GM19023 (cell line): ENCODE measurements around the gene LEMD2.

Experiments used
- ATAC-seq: cut with Tn5 transposase; IDR thresholded peaks from one replicate; pipeline ENCODE4 v1.9.1; 2021; ENCODE audit warnings: mild to moderate bottlenecking, moderate library complexity; ENCODE audit not compliant: unreplicated experiment

LEMD2 gene

DNA sequence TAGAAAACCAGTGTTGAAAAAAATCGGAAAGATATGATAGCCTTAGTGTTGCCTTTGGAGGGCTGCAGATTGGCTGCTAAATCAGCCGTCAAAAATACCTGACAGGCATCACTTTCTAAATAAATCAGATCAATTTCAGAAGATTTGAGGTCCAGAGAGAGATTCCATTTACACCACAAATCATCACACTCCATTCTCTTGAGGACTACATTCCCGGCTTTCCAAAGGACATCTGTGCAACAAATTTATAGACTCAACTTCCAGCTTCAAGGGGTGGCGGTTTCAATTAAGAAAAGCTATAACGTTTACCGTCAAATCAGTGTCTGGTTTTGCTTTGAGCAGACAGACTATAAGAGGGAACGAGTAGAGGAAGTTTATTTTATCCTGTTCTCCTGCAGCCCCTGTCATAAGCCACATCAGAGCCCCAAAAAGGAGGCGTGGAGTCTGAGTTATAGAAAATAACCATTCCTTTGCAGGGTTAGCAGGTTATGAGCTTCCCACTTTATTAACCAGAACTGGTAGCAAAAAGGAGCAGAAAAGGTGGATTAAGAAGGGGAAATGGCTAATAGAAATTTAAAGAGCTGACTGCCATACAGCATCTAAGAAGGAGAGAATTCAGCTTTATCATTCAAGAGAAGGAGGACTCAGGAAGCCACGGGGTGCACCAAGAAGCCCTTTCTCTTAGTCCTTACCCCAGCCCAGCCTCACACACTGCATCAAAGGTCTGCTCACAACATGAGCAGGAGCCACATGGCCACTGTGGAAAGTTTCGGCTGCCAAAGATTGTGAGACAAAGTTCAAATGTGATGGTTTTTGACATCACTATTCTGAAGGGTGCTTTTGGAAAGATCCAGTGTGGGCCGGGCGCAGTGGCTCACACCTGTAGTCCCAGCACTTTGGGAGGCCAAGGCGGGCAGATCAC lies 64.6 kb downstream of the LEMD2 start:
- no peak for ATAC-seq

GRCh38 chr6:33723371-33724085 lies 65.4 kb downstream of the LEMD2 start:
- ATAC-seq, result no peak

- ATAC-seq, result no peak
Measured at GRCh38 chr6:33722103-33722623, 66.8 kb downstream of the LEMD2 start.

DNA sequence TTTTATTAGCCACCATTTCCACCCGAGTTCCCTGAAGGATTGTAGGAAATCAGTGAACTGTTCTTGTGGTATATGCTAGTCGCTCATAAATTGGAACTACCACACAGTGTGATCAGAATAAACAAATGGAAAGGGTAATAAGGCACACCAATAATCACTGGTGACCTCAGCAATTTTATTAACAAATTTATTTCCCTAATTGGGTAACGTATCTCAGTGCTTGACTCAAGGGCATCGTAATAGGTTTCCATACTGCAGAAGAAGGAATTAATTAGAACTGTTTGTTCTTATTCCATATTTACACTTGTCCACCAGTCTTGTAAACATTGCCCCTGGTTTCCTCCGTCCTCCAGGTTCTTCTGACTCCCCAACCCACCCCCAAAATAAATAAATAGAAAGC lies 67.4 kb downstream of the LEMD2 start:
- ATAC-seq, result no peak
